HepG2 (cell line): Measurements from ENCODE around the gene SS18L1. TPM values are rescaled to one million over a fixed set of nuclear protein-coding genes. Genes with fewer than 3 reads are reported as not detected.

Source experiments
- GPBP1L1 ChIP-seq: sonication (generic); formaldehyde crosslinking; IDR thresholded peaks from 2 replicates; pipeline ENCODE4 v1.5.0; 2020; ENCODE audit warnings: mild to moderate bottlenecking, missing genetic modification reagents
- KMT2B ChIP-seq: IDR thresholded peaks from 2 replicates; pipeline ENCODE4 v1.6.1; 2016; ENCODE audit warnings: missing genetic modification reagents, missing compliant biosample characterization
- ZNF44 ChIP-seq: sonication (generic); formaldehyde crosslinking; IDR thresholded peaks from 2 replicates; pipeline ENCODE4 v1.5.1; 2020; ENCODE audit warnings: mild to moderate bottlenecking, missing genetic modification reagents
- polyA plus RNA-seq, 8 experiments: library from polyadenylated mRNA; depleted of rRNA in 3 of 8; stranded (reverse) in 7 of 8; unstranded in 1 of 8; fragments of >200 nt; fragmentation: Illumina TruSeq in 4 of 8; extraction: Trizol in 4 of 8; gene quantifications; 2 replicates each; pipeline versions ENCODE4 v1.2.1 to v1.2.3, GENCODE V29; 2011 to 2016; ENCODE audit warnings: low read depth in 4 of 8, missing spikeins in 1 of 8, mixed read lengths in 1 of 8; ENCODE audit not compliant: insufficient read depth in 1 of 8
- total RNA-seq, 5 experiments: library from RNA; depleted of rRNA; stranded (reverse); fragments of >200 nt; fragmentation: Illumina TruSeq; extraction: Trizol; gene quantifications; 2 replicates each; pipeline ENCODE4 v1.2.3, GENCODE V29; 2016; ENCODE audit warnings: low read depth in 1 of 5
- TF ChIP-seq, protein P1 (sequence below): sonication (generic); formaldehyde crosslinking; IDR thresholded peaks from 2 replicates; pipeline ENCODE4 v1.4.0; 2020; ENCODE audit warnings: missing genetic modification reagents
- TF ChIP-seq, protein P2 (sequence below): sonication (generic); formaldehyde crosslinking; IDR thresholded peaks from 2 replicates; pipeline ENCODE4 v1.9.0; 2021; ENCODE audit warnings: missing genetic modification reagents, mild to moderate bottlenecking, borderline replicate concordance
- TF ChIP-seq, protein P3 (sequence below): sonication (generic); formaldehyde crosslinking; IDR thresholded peaks from 2 replicates; pipeline ENCODE4 v1.4.0; 2020; ENCODE audit warnings: missing genetic modification reagents

Gene SS18L1
- total and polyA plus RNA-seq, 2 of the 13 experiments (the other 11 are each of a cell fraction or from before 2014, with no cell fraction given), result 17.8 to 27.6 TPM

DNA sequence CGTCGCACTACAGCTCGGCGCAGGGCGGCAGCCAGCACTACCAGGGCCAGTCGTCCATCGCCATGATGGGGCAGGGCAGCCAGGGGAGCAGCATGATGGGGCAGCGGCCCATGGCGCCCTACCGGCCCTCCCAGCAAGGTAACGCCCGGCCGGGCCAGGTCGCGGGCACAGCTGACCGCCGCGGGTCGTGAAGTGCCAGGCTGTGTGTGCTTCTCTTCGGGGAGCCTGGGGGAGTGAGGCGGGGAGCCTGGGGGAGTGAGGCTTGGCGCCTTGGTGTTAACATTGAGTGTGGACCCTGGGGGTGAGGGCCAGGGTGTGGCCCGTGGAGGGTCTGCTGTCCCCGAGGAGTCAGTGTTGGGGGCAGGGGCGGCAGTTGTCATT lies 19.9 kb downstream of the SS18L1 start (continued):
- TF ChIP-seq, protein P1, sequence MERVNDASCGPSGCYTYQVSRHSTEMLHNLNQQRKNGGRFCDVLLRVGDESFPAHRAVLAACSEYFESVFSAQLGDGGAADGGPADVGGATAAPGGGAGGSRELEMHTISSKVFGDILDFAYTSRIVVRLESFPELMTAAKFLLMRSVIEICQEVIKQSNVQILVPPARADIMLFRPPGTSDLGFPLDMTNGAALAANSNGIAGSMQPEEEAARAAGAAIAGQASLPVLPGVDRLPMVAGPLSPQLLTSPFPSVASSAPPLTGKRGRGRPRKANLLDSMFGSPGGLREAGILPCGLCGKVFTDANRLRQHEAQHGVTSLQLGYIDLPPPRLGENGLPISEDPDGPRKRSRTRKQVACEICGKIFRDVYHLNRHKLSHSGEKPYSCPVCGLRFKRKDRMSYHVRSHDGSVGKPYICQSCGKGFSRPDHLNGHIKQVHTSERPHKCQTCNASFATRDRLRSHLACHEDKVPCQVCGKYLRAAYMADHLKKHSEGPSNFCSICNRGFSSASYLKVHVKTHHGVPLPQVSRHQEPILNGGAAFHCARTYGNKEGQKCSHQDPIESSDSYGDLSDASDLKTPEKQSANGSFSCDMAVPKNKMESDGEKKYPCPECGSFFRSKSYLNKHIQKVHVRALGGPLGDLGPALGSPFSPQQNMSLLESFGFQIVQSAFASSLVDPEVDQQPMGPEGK (CRISPR knock-in tag), result no peak
- TF ChIP-seq GPBP1L1 (CRISPR knock-in tag) (no peak), KMT2B (no peak), ZNF44 (CRISPR knock-in tag) (no peak)
- TF ChIP-seq, protein P2, sequence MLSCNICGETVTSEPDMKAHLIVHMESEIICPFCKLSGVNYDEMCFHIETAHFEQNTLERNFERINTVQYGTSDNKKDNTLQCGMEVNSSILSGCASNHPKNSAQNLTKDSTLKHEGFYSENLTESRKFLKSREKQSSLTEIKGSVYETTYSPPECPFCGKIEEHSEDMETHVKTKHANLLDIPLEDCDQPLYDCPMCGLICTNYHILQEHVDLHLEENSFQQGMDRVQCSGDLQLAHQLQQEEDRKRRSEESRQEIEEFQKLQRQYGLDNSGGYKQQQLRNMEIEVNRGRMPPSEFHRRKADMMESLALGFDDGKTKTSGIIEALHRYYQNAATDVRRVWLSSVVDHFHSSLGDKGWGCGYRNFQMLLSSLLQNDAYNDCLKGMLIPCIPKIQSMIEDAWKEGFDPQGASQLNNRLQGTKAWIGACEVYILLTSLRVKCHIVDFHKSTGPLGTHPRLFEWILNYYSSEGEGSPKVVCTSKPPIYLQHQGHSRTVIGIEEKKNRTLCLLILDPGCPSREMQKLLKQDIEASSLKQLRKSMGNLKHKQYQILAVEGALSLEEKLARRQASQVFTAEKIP (CRISPR knock-in tag), result no peak
- TF ChIP-seq, protein P3, sequence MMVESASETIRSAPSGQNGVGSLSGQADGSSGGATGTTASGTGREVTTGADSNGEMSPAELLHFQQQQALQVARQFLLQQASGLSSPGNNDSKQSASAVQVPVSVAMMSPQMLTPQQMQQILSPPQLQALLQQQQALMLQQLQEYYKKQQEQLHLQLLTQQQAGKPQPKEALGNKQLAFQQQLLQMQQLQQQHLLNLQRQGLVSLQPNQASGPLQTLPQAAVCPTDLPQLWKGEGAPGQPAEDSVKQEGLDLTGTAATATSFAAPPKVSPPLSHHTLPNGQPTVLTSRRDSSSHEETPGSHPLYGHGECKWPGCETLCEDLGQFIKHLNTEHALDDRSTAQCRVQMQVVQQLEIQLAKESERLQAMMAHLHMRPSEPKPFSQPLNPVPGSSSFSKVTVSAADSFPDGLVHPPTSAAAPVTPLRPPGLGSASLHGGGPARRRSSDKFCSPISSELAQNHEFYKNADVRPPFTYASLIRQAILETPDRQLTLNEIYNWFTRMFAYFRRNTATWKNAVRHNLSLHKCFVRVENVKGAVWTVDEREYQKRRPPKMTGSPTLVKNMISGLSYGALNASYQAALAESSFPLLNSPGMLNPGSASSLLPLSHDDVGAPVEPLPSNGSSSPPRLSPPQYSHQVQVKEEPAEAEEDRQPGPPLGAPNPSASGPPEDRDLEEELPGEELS, result no peak
